ENCODE results near the gene STARD7.

DNA sequence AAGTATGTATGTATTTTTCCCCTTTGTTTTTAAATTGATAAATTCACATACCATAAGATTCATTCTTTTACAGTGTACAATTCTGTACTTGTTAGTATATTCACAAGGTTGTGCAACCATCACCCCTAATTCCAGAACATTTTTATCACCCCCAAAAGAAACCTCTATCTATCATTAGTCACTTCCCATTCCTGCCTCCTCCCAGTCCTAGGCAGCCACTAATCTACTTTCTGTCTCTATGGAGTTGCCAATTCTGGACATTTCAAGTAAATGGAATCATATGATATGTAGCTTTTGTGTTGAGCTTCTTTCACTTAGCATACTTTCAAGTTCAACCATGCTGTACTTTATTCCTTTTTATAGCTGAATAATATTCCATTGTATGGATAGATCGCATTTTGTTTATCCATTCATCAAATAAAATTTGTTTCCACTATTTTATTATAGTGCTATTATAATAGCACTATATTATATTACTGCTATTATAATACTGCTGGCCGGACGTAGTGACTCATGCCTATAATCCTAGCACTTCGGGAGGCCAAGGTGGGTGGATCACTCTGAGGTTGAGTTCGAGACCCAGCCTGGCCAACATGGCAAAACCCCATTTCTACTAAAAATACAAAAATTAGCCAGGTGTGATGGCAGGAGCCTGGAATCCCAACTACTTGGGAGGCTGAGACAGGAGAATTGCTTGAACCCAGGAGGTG is 10.9 kb downstream of the STARD7 start:
- TF ChIP-seq, protein P1, sequence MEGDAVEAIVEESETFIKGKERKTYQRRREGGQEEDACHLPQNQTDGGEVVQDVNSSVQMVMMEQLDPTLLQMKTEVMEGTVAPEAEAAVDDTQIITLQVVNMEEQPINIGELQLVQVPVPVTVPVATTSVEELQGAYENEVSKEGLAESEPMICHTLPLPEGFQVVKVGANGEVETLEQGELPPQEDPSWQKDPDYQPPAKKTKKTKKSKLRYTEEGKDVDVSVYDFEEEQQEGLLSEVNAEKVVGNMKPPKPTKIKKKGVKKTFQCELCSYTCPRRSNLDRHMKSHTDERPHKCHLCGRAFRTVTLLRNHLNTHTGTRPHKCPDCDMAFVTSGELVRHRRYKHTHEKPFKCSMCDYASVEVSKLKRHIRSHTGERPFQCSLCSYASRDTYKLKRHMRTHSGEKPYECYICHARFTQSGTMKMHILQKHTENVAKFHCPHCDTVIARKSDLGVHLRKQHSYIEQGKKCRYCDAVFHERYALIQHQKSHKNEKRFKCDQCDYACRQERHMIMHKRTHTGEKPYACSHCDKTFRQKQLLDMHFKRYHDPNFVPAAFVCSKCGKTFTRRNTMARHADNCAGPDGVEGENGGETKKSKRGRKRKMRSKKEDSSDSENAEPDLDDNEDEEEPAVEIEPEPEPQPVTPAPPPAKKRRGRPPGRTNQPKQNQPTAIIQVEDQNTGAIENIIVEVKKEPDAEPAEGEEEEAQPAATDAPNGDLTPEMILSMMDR (IDR thresholded peaks at IDR 0.05) = no peak
- no peak for TF ChIP-seq EP300 (IDR thresholded peaks at IDR 0.05)

All from tibial nerve (tissue), 4 donors.